GM18526 (cell line): Measurements from ENCODE around the gene PMAIP1.

Experiments used
- POLR2A ChIP-seq: IDR thresholded peaks from 3 replicates; pipeline ENCODE4 v1.6.1; 2011; ENCODE audit not compliant: insufficient read length; ENCODE audit errors: extremely low read depth

Gene PMAIP1

DNA sequence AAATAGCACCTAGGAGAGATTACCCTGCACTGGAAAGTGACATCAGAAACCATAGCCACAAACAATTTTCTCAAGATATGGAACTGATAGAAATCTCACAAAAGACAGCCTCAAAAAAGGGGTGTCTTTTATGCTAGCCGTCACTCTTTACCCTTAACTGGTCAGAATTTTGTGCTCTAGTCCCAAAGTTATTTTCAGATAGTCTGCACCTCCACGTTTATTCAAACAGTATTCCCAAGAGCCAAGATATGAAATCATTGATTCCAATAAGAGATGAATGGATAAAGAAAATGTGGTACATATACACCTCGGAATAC is 23.5 kb upstream of the PMAIP1 start:
- no peak for TF ChIP-seq POLR2A

DNA sequence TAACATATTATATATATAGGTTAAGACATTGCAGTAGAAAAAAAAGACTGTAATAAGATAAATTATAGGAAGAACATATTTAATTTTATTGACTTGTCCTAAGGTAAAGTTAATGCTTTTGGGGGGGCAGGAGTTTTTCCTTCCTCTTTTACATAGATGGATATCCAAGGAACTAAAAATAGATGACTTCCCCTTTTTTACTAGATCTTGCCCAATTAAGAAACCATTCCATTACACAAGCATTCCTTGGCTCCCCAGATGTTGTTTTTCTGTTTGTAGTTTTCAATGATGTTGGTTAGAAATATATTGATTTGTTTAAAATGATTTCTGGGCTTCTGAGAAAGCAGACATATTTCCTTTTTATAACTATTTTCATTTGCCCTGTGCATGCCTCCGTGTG is 22.4 kb upstream of the PMAIP1 start:
- no peak for TF ChIP-seq POLR2A

DNA sequence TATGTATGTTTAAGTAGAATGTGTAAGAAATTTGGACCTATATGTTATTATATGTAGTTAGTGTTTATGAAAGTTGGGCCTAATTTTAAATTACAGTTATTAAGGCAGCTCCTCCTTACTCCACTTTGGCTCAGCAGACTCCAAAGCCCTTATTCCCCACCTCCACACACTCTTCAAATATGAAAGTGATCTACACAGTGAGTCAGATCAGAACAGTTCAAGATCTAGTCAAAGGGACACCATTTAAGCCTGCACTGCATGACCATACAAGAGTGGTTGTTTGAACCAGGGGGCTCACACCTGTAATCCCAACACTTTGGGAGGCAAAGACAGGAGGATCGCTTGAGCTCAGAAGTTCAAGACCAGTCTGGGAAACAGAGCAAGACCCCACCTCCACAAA is 21.2 kb upstream of the PMAIP1 start:
- TF ChIP-seq POLR2A = no peak

DNA sequence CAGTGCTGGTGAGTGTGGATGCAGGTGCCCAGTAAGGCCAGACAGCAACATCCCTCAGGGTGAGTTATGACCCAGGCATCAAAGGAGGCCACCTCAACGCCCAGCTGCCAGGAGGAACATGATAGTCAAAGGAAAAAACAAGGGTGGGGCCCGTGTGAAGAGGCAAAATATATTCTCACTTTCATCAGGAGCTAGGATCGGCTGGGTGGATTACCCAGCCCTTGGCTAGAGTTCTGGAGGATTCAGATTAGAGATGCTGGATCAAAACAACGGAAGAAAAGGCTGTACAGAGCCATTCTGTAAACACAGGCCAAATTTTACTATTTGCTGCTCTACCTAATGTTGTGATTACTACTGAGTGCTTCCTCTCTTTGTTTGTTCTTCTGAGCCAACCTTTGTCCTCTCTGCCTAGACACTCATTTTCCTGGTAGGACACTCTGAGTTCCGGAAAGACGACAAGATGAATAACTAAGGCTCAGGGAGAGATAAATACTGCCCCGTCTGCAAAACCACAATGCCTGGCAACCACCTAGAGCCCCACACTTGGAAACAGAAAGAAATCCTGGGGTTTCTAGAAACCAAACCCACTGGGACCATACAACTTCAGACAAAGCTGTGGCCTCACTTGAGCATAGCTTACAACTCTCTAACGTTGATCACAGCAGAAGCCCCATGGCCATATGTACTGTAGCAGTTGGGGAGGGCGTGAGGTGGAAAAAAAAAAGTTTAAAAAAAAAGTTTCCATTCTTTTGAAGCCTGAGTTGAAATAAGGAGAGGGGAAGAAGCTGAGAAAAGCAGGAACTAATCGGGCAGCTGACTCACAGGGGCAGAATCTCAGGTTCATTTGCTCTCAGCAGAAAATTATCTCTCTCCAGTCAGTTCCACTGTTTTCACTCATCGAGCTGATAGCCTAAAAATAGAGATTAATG is 17.8 kb upstream of the PMAIP1 start:
- TF ChIP-seq POLR2A = no peak

DNA sequence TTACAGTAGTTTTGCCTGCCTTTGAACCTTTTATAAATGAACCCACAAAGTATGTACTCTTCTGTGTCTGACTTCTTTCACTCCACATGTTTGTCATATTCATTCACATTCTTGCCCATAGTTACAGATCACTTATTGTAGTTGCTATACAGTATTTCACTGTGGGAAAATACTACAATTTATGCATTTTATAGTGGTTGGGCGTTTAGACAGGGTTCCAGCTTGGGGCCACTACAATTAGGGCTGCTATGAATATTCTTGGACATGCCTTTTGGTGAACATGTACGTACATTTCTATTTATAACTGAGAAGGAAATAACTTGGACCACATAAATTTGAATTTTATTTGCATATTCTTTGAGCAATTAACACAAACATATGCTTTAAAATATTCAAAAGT is 15.4 kb upstream of the PMAIP1 start:
- no peak for TF ChIP-seq POLR2A

DNA sequence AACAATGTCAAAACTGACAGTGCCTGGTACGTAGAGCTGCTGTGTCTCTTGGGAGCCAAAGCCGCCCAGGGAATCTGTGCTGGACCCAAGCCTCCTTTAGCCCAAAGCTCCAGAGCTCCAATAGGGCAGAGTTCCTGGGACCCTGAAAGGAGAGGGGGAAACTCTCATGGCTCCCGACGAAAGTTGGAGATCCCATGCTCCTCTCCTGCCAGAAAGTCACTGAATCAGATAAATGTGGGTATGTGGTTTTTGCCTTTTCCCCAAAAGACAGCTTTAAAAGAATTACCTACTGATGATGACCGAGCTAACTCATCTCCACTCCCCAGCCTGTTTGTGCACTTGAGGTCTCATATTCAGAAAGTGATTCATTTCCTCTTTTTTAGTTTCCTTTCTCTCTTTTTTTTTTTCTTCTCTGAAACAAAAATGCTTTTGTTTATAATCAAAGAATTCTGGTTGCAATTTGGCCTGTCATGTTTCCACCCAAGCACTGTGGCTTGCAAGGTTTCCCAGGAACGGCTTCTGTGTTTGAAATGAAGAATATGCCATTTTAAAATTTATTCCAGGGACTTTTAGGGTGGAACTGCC is 14.1 kb upstream of the PMAIP1 start:
- TF ChIP-seq POLR2A = no peak

DNA sequence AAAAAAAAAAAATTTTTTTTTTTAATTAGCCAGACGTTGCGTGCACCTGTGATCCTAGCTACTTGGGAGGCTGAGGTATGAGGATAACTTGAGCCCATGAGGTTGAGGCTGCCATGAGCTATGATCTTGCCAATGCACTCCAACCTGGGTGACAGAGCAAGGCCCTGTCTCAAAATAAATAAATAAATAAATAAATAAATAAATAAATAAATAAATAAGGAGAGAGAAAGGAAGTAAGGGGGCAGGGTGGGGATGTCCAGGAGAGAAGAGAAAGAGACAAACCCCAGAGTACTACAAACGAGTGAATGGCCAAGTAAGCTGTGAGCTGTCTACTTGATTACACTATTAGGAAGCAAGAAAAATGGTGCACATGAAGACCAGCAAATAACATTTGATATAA is 7.7 kb upstream of the PMAIP1 start:
- no peak for TF ChIP-seq POLR2A

DNA sequence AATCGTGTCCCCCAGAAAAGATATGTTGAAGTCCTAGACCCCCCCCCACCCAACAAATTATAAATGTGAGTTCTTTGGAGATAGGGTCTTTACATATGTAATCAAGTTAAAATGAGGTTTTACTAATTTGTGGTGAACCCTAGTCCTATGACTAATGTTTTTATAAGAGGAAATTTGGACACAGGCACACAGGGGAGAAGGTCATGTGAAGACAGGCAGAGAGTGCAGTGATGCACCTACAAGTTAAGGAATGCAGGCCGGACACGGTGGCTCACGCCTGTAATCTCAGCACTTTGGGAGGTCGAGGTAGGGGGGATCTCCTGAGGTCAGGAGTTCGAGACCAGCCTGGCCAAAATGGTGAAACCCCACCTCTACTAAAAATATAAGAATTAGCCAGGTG is 5.8 kb upstream of the PMAIP1 start:
- TF ChIP-seq POLR2A = no peak

DNA sequence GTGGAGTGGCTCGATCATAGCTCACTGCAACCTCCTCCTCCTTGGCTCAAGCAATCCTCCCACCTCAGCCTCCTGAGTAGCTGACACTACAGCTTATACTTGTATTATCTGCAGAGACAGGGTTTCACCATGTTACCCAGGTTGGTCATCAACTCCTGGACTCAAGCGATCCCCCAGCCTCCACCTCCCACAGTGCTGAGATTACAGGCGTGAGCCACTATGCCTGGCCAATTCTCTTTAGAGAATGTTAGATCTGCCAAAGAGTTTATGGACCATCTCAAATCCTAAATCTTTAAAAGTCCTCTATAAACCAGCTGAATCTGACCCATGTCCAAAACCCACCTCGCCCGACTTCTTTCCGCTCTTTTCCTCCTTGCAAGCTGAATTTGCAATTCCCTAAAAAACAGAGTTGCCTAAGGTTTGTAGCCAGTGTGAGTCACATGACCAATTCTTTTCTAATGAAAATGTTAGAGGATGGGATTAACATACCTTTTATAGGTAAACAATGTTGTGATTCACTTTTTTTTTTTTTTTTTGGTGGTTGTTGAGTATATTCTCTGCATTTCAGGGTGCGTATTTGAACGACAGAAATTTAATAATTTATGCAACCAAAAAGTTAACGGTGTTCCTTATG is 2.4 kb upstream of the PMAIP1 start:
- TF ChIP-seq POLR2A = no peak

DNA sequence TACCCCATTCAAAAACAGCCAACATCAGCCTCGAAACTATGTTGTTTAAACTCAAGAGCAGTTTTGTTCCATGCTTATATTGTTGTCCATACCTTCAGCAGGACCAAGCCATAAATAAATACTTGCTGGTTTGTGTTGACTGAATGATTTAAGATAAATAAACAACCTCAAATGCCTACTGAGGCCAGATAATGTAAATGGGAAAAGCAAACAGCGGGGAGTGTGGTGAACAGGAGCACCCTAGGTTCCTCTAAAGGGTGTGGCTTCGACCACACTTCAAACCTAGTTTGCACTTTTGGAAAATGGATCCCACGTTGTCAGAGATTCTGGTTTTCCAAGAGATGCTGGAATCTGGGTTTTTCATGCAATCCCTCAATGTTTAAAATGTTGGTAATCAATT is 1.7 kb upstream of the PMAIP1 start:
- no peak for TF ChIP-seq POLR2A

DNA sequence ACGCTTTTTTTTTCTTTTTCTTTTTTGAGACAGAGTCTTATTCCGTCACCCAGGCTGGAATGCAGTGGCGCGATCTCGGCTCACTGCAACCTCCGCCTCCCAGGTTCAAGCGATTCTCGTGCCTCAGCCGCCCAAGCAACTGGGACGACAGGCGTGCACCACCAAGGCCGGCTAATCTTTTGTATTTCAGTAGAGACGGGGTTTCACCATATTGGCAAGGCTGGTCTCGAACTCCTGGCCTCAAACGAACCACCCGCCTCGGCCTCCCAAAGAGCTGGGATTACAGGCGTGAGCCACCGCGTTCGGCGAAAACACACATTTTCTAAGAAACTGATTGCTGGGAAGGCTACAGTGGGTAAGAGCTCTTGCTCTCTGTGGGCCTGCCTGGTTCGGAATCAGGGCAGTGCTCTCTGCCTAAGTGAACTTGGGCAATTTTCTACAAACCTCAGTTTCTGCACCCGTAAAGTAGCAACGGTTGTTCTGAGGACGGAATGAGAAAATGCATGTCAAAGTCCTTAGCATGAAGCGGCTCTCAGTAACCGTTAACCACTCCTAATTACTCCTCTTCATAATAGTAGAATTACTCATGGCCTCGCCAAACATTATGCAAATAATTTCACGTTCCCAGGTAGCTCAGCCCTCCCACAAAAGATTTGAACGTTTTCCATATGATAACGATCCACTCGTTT is 1.0 kb upstream of the PMAIP1 start:
- no peak for TF ChIP-seq POLR2A

DNA sequence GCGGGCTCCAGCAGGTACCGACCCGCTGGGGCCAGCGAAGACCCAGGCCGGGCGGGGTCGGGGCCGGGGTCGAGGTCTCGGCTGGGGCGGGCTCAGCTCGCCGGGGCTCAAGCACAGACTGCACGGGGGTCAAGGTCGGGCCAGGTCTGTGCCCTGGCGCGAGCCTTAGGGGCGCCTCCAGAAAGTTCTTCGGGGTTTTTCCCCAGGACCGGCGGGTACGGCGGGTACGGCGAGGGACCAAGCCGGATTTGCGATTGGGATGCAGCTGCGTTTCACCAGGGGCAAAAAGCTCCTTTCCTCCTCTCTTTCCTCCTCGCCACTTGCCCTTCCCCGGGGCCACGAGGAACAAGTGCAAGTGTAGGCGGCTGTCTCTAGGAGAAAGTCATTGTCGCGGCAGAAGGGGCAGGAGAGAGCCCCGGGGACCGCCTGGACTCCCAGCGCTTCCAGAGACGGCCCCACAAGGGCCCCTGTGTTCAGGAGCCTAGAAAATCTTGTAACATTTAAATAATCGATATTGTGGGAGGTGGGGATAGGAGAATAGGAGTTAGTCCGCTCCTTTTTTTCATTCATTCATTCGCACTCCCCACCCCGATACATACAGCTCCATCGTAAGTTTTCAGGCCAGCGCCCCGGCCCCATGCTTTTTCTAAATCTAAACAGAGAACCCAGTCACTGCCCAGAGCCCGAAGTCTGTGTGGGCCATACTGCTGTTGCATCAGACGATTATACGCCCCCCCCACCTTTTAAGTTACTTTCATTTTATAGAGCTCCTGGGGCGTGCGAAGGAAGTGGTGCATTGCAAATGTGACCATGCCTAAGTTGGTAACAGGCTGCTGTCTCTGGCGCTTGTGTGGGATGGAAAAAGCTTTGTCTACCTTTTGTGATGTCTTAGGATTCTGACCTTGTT is 679 bp downstream of the PMAIP1 start:
- peak; percentile 31 for TF ChIP-seq POLR2A

DNA sequence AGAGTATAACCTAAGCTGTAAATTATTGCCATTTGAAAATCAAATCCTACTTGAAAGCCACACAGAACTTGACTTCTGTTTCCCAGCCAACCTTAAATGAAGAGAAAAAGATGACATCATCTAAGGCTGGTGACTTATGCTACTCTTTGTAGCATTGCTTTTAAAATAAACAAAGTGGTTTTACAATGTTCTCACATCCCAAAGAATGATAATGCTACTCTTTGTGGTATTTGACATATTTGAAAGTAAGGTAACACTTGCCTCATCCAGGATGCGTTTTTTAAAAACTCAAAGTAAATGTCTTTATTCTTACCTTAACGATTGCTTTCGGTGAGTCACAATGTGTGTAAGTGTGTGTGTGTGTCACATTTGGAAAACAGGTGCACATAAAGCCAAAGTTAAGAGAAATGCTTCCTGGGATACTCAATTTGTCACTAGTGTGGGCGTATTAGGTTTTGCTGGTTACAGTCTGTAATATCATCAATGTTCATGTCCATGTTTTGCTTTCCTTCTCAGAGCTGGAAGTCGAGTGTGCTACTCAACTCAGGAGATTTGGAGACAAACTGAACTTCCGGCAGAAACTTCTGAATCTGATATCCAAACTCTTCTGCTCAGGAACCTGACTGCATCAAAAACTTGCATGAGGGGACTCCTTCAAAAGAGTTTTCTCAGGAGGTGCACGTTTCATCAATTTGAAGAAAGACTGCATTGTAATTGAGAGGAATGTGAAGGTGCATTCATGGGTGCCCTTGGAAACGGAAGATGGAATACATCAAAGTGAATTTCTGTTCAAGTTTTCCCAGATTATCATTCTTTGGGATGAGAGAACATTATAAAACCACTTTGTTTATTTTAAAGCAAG is 2.6 kb downstream of the PMAIP1 start:
- no peak for TF ChIP-seq POLR2A
